Activated naive CD4-positive, alpha-beta T cell treated with anti-CD3 and anti-CD28 coated beads for 36 hours (primary cell): ENCODE results near the gene GLS. TPM values are rescaled to one million over a fixed set of nuclear protein-coding genes. Genes with fewer than 3 reads are reported as not detected.

Experiments
- CTCF ChIA-PET: fragments of 350-600 bp; sonication (Branson Sonifier 250); formaldehyde crosslinking; loops from one replicate; lab custom pipeline; 2021; ENCODE audit warnings: antibody characterized with exemption; lab: Charles Lee
- DNase-seq: peaks from one replicate; pipeline ENCODE4 v3.0.0-alpha.2; 2020
- H3K27ac Mint-ChIP-seq: one replicate; pipeline ENCODE4 v1.8.0; 2021; ENCODE audit warnings: mild to moderate bottlenecking, mixed read lengths
- H3K27me3 Mint-ChIP-seq: one replicate; pipeline ENCODE4 v1.8.0; 2021; ENCODE audit warnings: low read depth, mixed read lengths
- H3K36me3 Mint-ChIP-seq: one replicate; pipeline ENCODE4 v1.8.0; 2021; ENCODE audit warnings: low read depth, mixed read lengths
- H3K4me1 Mint-ChIP-seq: one replicate; pipeline ENCODE4 v1.8.0; 2021; ENCODE audit warnings: low read depth, mixed read lengths
- H3K4me3 Mint-ChIP-seq: one replicate; pipeline ENCODE4 v1.8.0; 2021; ENCODE audit warnings: mild to moderate bottlenecking, moderate library complexity, mixed read lengths
- H3K9me3 Mint-ChIP-seq: one replicate; pipeline ENCODE4 v1.8.0; 2021; ENCODE audit warnings: mixed read lengths
- intact Hi-C: fragments of 100-400 bp; cut with micrococcal nuclease; formaldehyde crosslinking; loops from one replicate; pipeline ENCODE4 v1.15.1; 2023
- total RNA-seq, 2 experiments: library from RNA; stranded (reverse); gene quantifications; one replicate each; pipeline ENCODE4 v1.2.3, GENCODE V29; 2021

The GLS gene
- total RNA-seq, 2 experiments from 2014 or later = 248 to 255 TPM

DNA sequence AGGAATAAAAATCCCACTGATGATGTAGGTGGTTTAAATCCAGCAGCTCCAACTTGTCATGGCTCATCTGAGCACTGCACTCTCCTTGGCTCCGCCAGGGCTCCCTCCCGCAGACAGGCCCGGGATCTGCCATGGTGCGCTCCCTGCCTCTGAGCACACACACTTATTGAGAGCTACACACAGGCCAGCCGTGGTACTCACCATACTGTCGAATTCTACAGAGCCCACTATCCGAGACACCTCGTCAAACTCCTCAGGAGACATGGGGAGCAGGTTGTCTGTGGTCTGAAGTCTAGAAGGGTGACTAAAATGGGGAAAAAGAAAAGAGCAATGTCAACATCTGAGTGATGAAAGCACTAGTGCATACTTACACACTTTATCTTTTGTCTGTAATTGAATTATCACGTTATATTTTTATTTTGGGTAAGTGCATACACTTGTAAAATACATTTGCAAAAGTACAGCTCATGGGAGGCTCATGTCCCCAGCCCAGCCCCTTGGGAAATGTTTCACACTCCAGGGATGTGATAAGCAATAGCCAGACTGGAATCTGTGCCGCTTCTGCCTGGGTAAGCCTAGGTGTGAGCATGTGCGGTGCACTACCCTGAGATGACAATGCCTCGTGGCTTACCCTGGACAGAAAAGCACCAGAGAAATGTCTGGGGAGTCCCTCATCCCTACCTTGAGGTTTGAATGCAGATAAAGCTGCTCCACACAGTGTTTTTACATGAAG is 94.2 kb downstream of the GLS start:
- no peak for DNase-seq
- Mint-ChIP-seq H3K27ac (peak overlapping the region; percentile 73), H3K4me3 (no peak overlapping the region), H3K9me3 (no peaks in the 10 kb centered on the region), H3K36me3 (peaks cover 86% of the 10 kb centered on the region), H3K4me1 (peaks cover 26% of the 10 kb centered on the region), H3K27me3 (no peaks in the 10 kb centered on the region)
- CTCF ChIA-PET = interaction anchor here (1.0 to 1.2 kb wide), 3 partner anchors 7 to 193 kb away, joined by 3 to 4 read pairs (median 3); no protein-coding TSS in a partner anchor
- intact Hi-C loops = loop anchor here (2.0 kb wide), 1 partner anchor 14 kb away; no protein-coding TSS in a partner anchor

DNA sequence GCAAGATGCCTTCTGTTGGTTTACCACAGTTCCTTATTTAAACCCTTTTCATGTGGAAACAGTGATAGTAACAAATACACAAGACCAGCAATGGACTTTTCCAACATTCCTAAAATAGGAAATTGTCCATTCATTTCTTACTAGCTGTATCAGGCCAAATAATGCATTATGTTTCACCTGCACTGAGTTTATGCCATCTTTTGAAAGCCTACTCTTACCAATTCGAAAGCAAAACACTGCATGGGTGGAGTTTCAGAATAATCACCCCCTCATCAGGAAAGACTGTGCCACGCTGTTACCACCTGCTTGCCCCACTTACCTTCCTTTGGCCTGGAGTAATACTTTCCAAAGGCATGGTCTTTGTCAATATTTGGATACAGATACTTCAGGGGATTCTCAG is 95.9 kb downstream of the GLS start:
- Mint-ChIP-seq H3K4me1 (peaks cover 30% of the 10 kb centered on the region), H3K9me3 (no peaks in the 10 kb centered on the region), H3K4me3 (no peak overlapping the region), H3K27me3 (no peaks in the 10 kb centered on the region), H3K27ac (peak overlapping the region; percentile 70), H3K36me3 (peaks cover 87% of the 10 kb centered on the region)
- intact Hi-C loops = loop anchor here (2.0 kb wide), 1 partner anchor 18 kb away; no protein-coding TSS in a partner anchor
- CTCF ChIA-PET = interaction anchor here (1.1 to 1.2 kb wide), 2 partner anchors 11 to 53 kb away, joined by 3 to 5 read pairs; no protein-coding TSS in a partner anchor
- DNase-seq = no peak

DNA sequence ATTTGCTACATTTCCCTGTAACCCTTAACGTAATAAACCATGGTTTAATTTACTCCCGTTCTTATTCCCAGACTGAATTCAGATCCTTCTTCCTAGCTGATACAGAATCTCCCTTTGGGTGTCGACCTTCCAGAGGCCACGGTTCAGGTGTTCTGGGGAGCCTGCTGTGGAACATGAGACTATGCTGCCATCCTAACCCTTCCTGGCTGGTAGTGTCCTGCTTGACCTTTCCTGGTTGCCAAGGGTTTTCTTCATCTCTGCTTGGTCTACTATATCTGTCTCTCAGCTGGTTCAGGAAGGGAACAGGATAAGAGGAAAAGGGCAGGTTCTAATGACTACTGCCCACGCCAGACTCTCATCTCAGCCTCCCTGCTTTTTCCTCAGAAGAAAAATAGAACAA is 96.9 kb downstream of the GLS start:
- CTCF ChIA-PET = no interaction called here
- intact Hi-C loops = loop anchor here (2.0 kb wide), 1 partner anchor 17 kb away; no protein-coding TSS in a partner anchor
- H3K4me3 Mint-ChIP-seq = no peak overlapping the region
- peaks cover 87% of the 10 kb centered on the region for H3K36me3 Mint-ChIP-seq
- H3K27ac Mint-ChIP-seq = peak overlapping the region; percentile 67
- no peaks in the 10 kb centered on the region for H3K27me3 Mint-ChIP-seq
- no peaks in the 10 kb centered on the region for H3K9me3 Mint-ChIP-seq
- peaks cover 39% of the 10 kb centered on the region for H3K4me1 Mint-ChIP-seq
- DNase-seq = no peak

DNA sequence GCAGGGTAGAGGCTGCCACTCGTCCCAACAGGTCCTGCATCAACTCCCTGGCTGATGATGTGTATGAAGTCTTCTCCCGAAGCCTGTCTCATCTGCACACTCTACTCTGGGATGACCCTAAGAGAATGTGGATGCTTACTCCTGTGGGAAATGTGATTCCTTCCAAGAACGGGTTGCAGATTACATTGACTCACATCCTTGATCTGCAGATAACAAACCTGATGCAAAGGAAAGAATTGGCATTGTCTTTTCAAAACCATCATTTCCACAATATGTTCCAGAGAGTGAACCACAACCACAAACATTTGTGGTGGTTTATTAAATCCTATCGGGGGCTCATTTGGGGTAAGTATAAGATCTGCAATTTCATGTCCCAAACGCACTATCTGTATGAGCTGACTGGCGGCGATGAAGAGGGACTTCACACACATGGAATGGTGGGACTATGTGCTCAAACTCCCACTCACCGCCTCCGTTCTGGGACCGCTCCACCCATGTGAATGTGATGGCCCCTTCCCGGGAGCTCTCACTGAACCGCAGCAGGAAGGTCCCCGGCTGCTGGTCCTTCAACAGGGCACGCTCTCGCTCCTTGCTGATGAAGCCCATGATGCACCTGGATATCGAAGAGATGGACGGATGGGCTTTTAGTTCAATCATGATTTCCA is 97.9 kb downstream of the GLS start:
- Mint-ChIP-seq H3K36me3 (peaks cover 88% of the 10 kb centered on the region), H3K27ac (peak overlapping the region; percentile 67), H3K4me1 (peaks cover 48% of the 10 kb centered on the region), H3K9me3 (no peaks in the 10 kb centered on the region), H3K27me3 (no peaks in the 10 kb centered on the region), H3K4me3 (no peak overlapping the region)
- intact Hi-C loops = no loop called here
- no peak for DNase-seq
- CTCF ChIA-PET = interaction anchor here (0.6 kb wide), 1 partner anchor 11 kb away, joined by 3 read pairs; no protein-coding TSS in a partner anchor

DNA sequence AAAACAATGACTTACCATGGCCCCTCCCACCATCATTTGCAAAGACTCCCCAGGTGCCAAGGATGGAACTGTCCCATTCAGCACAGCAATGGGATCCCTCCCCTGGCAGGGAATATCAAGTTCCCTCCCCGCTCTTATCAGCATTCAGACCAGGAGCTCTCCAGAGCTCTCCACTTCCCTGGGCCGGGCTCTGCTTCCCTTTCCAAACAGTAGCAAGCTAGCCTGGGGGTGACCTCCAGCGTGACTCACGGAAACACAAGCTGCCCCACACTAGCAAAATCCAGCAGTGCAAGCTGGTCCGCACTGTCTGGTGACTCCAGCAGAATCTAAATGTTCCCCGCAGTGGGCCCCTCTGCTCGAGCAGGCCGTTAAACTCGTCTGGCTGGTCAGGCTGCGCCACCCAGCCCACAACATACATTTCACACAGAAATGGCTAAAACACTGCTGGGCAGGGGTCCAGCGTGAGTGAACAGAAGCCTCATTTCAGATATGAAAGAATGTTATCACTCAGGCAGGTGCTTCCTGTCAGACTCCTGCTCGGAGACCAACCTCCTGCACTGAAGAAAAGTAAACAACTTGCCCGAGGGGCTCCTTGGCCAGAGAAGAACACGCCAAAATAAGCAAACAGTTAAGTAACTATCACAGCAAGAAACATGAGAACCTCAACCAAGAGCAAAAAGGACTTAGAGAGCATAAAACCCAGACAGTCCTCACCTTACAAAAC is 99.4 kb downstream of the GLS start:
- DNase-seq = no peak
- Mint-ChIP-seq H3K4me1 (peaks cover 58% of the 10 kb centered on the region), H3K27me3 (no peaks in the 10 kb centered on the region), H3K27ac (peak overlapping the region; percentile 73), H3K9me3 (no peaks in the 10 kb centered on the region), H3K4me3 (no peak overlapping the region), H3K36me3 (peaks cover 90% of the 10 kb centered on the region)
- intact Hi-C loops = loop anchor here (5.0 kb wide), 1 partner anchor 78 kb away; no protein-coding TSS in a partner anchor
- CTCF ChIA-PET = no interaction called here

DNA sequence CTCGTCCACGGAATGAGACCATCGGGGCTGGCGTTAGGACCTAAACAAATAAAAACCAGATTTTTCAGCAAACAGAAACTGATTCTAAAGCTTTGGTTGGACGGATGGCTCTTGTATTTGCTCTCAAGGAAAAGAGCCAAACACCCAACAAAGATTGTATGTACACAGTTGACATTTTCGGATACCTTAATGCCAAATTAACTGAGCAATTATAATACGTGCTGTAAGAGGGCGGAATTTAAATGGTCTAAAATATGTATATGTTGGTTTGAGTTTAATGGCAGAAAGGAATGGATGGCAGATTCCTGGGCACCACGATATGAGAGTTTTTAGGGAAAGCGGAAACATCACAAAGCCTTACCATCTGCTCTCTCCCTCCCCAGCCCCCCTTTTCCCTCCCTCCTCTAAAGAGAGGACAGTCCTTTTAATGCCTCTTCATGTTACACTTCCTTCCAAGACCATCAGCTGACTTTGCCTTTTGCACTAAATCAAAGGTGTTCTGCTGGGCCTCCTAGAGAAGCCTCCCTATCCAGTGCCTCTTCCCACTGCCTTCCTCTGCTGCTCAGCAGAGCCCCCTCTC is 100.1 kb downstream of the GLS start:
- Mint-ChIP-seq H3K9me3 (no peaks in the 10 kb centered on the region), H3K27ac (peak overlapping the region; percentile 73), H3K36me3 (peaks cover 90% of the 10 kb centered on the region), H3K4me1 (peaks cover 65% of the 10 kb centered on the region), H3K27me3 (no peaks in the 10 kb centered on the region), H3K4me3 (no peak overlapping the region)
- intact Hi-C loops = loop anchor here (5.0 kb wide), 1 partner anchor 78 kb away; no protein-coding TSS in a partner anchor
- no peak for DNase-seq
- CTCF ChIA-PET = no interaction called here

DNA sequence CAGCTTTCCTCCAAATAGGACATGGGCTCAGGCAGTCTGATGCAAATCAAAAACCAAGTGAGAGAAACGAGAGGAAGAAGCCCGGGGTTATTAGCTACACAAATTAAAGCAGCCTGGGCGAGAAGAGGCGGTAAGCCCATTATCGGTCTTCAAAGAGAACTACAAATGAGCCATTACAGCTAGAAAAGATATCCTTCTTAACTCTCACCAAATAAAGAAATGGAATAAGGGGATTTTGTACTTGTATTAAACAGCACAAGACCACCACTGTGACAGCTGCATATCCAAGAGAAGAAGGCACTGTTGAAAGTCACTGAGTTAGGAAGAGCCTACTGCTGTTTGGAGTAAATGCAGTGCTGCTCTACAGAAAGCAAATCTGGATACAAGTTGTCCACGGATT is 100.7 kb downstream of the GLS start:
- H3K27ac Mint-ChIP-seq = peak overlapping the region; percentile 73
- CTCF ChIA-PET = no interaction called here
- DNase-seq = no peak
- no peaks in the 10 kb centered on the region for H3K9me3 Mint-ChIP-seq
- H3K27me3 Mint-ChIP-seq = no peaks in the 10 kb centered on the region
- no peak overlapping the region for H3K4me3 Mint-ChIP-seq
- peaks cover 92% of the 10 kb centered on the region for H3K36me3 Mint-ChIP-seq
- H3K4me1 Mint-ChIP-seq = peaks cover 71% of the 10 kb centered on the region
- intact Hi-C loops = loop anchor here (5.0 kb wide), 1 partner anchor 79 kb away; no protein-coding TSS in a partner anchor

DNA sequence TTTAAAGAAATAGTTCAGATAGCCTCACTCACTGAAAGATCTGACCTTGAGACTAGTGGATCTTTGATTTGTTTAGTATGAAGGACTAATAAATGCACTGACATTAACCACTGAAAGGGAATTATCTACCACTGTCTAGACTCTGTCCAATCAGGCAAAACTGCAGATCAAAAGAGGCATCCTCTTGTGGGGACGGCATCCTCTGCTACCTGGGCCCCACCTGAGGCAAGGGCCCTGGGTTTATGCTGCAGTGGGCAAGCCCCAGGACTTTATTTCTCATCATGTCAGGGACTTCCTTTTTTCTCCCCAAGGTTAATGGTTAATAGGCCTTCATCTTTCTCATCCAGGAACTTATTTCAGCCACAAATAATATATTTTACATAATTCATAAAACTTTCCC is 101.1 kb downstream of the GLS start:
- H3K27ac Mint-ChIP-seq = peak overlapping the region; percentile 77
- H3K27me3 Mint-ChIP-seq = no peaks in the 10 kb centered on the region
- H3K9me3 Mint-ChIP-seq = no peaks in the 10 kb centered on the region
- no peak for DNase-seq
- H3K4me3 Mint-ChIP-seq = no peak overlapping the region
- CTCF ChIA-PET = interaction anchor here (1.0 to 1.6 kb wide), 2 partner anchors 9 to 15 kb away, joined by 3 to 4 read pairs; no protein-coding TSS in a partner anchor
- H3K36me3 Mint-ChIP-seq = peaks cover 92% of the 10 kb centered on the region
- intact Hi-C loops = loop anchor here (1.0 to 5.0 kb wide), 2 partner anchors 33 to 79 kb away; partner anchors contain the start of gene STAT1
- peaks cover 74% of the 10 kb centered on the region for H3K4me1 Mint-ChIP-seq

DNA sequence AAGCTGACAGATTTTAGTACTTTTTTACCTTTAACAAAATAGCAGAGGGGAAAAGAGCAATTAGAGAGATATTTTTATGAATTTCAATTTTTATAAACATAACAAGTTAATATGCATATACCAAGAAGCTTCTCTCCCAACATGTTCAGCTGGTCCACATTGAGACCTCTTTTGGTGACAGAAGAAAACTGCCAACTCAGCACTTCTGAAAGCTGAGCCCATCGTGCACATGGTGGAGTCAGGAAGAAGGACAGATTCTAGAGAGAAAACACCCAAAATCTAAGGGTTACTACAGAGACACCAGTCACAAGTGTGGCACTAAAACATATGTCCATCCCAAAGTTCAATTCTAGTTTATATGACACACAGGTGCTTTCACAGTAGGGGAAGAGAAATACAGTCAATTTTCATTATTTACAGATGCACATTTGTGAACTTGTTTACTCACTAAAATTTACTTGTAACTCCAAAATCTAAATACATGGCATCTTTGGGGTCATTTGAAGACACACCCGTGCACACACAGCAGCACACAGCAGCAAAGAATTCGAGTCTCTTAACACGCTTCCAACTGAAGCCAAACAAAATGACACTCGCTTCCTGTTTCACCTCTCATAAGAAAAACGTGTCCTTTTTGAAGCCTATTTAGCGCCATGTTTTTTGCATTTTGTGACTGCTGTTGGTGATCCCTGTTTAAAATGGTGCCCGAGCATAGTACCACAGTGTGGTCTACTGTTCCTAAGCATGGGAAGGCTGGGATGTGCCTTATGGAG is 101.8 kb downstream of the GLS start:
- H3K9me3 Mint-ChIP-seq = no peaks in the 10 kb centered on the region
- no peak overlapping the region for H3K4me3 Mint-ChIP-seq
- peak overlapping the region; percentile 77 for H3K27ac Mint-ChIP-seq
- H3K4me1 Mint-ChIP-seq = peaks cover 76% of the 10 kb centered on the region
- no peak for DNase-seq
- CTCF ChIA-PET = interaction anchor here (1.0 to 1.6 kb wide), 3 partner anchors 10 to 70 kb away, joined by 3 to 4 read pairs (median 3); no protein-coding TSS in a partner anchor
- no peaks in the 10 kb centered on the region for H3K27me3 Mint-ChIP-seq
- peaks cover 93% of the 10 kb centered on the region for H3K36me3 Mint-ChIP-seq
- intact Hi-C loops = loop anchor here (1.0 to 5.0 kb wide), 2 partner anchors 32 to 80 kb away; partner anchors contain the start of gene STAT1

DNA sequence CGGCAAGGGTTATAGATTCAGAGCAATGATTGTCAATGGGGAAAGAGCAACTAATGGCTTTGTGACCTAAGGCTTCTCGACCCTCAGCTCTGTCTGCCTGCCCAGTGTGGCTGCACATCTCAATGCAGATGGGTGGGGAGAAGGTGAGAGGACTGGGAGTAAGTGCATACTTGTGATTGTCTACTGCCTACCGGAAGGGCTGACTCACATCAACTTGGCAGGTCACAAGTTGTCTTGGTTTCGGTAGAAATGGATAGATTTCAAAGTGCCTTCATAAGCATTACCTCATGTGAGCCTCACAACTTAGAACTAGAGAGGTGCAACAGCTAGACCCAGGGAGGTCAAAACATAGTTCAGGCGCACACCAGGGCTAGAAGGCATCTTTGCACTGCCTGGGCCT is 104.0 kb downstream of the GLS start:
- H3K36me3 Mint-ChIP-seq = peaks cover 93% of the 10 kb centered on the region
- no peak overlapping the region for H3K4me3 Mint-ChIP-seq
- CTCF ChIA-PET = interaction anchor here (1.1 to 2.2 kb wide), 2 partner anchors 12 to 17 kb away, joined by 4 to 7 read pairs; no protein-coding TSS in a partner anchor
- H3K9me3 Mint-ChIP-seq = no peaks in the 10 kb centered on the region
- H3K27ac Mint-ChIP-seq = peak overlapping the region; percentile 75
- DNase-seq = peak; percentile 41
- intact Hi-C loops = loop anchor here (5.0 kb wide), 1 partner anchor 82 kb away; no protein-coding TSS in a partner anchor
- H3K4me1 Mint-ChIP-seq = peaks cover 77% of the 10 kb centered on the region
- H3K27me3 Mint-ChIP-seq = no peaks in the 10 kb centered on the region
